ENCODE measurements around the gene HDLBP.

DNA sequence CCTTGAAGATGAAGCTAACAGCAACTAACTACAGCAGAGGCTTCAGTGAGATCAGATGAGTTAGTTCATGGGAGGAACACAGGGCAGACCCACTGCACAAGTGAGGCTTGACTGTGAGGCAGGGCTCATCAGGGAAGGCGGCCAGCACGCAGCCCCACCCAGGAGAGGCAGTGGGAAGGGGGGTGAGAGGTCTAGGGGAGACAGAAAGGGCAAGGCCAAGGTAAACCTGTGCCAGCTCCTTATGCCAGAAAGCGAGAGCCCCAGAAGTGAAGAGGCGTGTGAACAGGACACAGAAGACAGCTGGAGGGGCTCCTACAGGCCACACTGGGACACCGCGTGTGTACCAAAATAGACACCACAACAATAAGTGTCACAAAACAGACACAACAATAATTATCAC, 78.4 kb downstream of the HDLBP start:
- TF ChIP-seq, protein P1, sequence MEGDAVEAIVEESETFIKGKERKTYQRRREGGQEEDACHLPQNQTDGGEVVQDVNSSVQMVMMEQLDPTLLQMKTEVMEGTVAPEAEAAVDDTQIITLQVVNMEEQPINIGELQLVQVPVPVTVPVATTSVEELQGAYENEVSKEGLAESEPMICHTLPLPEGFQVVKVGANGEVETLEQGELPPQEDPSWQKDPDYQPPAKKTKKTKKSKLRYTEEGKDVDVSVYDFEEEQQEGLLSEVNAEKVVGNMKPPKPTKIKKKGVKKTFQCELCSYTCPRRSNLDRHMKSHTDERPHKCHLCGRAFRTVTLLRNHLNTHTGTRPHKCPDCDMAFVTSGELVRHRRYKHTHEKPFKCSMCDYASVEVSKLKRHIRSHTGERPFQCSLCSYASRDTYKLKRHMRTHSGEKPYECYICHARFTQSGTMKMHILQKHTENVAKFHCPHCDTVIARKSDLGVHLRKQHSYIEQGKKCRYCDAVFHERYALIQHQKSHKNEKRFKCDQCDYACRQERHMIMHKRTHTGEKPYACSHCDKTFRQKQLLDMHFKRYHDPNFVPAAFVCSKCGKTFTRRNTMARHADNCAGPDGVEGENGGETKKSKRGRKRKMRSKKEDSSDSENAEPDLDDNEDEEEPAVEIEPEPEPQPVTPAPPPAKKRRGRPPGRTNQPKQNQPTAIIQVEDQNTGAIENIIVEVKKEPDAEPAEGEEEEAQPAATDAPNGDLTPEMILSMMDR (IDR thresholded peaks at IDR 0.05 in 8 of 11, conservative IDR thresholded peaks at IDR 0.05 in 3 of 11), result no peak
- TF ChIP-seq POLR2A (IDR thresholded peaks at IDR 0.05), result no peak

Measured in spleen (tissue), 7 donors.